Measurements from ENCODE around the gene NIFK.

The NIFK gene

GRCh38 chr2:121677855-121678254 lies 58.8 kb downstream of the NIFK start:
- H3K9me2 ChIP-seq (replicated peaks; ENCODE audit: low read depth, low read length) = no peaks in the 10 kb centered on the region
- TF ChIP-seq EZH2phosphoT487 (IDR thresholded peaks at IDR 0.05; ENCODE audit: borderline replicate concordance) (no peak), CTCF (conservative IDR thresholded peaks at IDR 0.05; ENCODE audit: low read length) (no peak)

More at GRCh38 chr2:121677855-121678254, 58.8 kb downstream of the NIFK start:
- no peaks in the 10 kb centered on the region for H3K27me3 ChIP-seq (ENCODE audit: insufficient read depth, low read length, poor library complexity, severe bottlenecking)
- H3K79me2 ChIP-seq (ENCODE audit: insufficient read depth, low read length) = no peaks in the 10 kb centered on the region
- H3F3A ChIP-seq (ENCODE audit: low read depth) = no peaks in the 10 kb centered on the region
- peaks cover 5% of the 10 kb centered on the region; the same call in 1 of the 2 replicates for H3K9me3 ChIP-seq (ENCODE audit: insufficient read depth, low read depth, low read length)
- no peak overlapping the region for H3K4me3 ChIP-seq (ENCODE audit: low read length, poor library complexity, severe bottlenecking)
- H3K36me3 ChIP-seq (ENCODE audit: insufficient read depth, low read length) = no peaks in the 10 kb centered on the region
- H3K9ac ChIP-seq (ENCODE audit: low read depth, low read length, poor library complexity, severe bottlenecking) = no peak overlapping the region
- H3K4me2 ChIP-seq (ENCODE audit: low read depth, low read length, poor library complexity, severe bottlenecking) = no peak overlapping the region
- no peak overlapping the region for H2AFZ ChIP-seq (ENCODE audit: low read length)
- no peaks in the 10 kb centered on the region for H3K4me1 ChIP-seq (ENCODE audit: insufficient read depth, low read length, poor library complexity, severe bottlenecking)
- H4K20me1 ChIP-seq (ENCODE audit: insufficient read depth, low read length, poor library complexity, severe bottlenecking) = no peaks in the 10 kb centered on the region
